ENCODE results near the gene TTC21B.

Gene TTC21B

DNA sequence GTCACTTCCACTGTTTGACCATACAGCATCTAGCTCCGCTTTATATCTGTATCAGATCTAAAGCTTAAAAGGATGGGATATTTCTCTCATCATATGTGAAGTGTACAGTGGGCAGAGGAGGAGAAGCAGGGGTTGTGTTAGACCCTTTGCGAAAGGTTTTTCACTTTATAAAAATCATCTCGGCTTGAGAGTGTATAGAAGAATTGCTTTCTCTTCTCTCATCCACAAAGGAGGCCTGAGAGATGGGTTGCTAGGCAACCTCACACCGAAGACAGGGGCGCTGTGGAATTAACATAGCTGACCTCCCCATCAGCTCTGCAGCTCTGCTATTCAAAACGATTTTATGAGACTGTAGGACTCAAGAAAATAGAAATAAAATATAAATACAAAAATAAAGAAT lies 89.3 kb downstream of the TTC21B start:
- peaks cover 7% of the 10 kb centered on the region; the same call in 1 of the 2 replicates for H3K4me1 ChIP-seq (ENCODE audit: control insufficient read depth, insufficient read depth, low read length)
- ChIA-PET CTCF (interaction anchor here (0.7 kb wide), 2 partner anchors 46 to 246 kb away, joined by 3 to 7 read pairs; no protein-coding TSS in a partner anchor), POLR2A (interaction anchor here (0.6 kb wide), 1 partner anchor 89 kb away, joined by 4 read pairs; no protein-coding TSS in a partner anchor)
- TF ChIP-seq SCRT1 (tag by site-specific recombination; IDR thresholded peaks at IDR 0.05; ENCODE audit: borderline replicate concordance) (no peak), SALL2 (tag by site-specific recombination; IDR thresholded peaks at IDR 0.05; ENCODE audit: borderline replicate concordance) (no peak)
- no peak overlapping the region for H3K4me3 ChIP-seq (ENCODE audit: low read depth, low read length)
- H3K9me3 ChIP-seq (ENCODE audit: control insufficient read depth, insufficient read depth, low read depth, low read length) = no peaks in the 10 kb centered on the region
- H3K36me3 ChIP-seq (ENCODE audit: control insufficient read depth in 2 of 2, insufficient read depth in 1 of 2, low read length in 2 of 2) = peaks cover 0 to 22% of the 10 kb centered on the region in 2 experiments; a peak in 1 of 3 replicates
- H3K27ac ChIP-seq (ENCODE audit: extremely low read depth, low read depth, low read length) = no peak overlapping the region

DNA sequence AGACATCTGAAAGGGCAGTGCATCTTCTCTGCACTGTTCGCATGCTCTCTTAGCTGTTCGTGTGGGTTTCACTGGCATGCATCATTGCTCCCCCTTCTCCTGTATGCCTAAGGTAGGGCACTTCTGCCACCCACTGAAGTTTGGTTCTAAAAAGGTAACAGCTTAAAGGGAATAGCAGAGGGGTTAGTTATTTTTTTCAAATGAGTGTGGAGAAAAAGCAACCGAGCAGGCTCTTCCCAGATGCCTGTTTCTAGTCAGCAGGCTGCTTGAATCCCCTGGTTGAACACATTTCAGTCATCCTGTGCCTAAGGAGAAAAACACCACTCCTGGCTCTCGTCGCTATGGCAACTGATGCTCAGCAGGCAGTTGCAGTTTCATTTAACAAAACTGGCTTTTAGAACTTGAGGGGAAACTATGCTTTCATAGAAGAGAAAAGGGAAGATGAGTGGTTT lies 89.7 kb downstream of the TTC21B start:
- ChIA-PET CTCF (interaction anchor here (0.7 kb wide), 1 partner anchor 246 kb away, joined by 3 read pairs; no protein-coding TSS in a partner anchor), POLR2A (no interaction called here)
- Histone ChIP-seq H3K9me3 (ENCODE audit: control insufficient read depth, insufficient read depth, low read depth, low read length) (no peaks in the 10 kb centered on the region), H3K4me3 (ENCODE audit: low read depth, low read length) (no peak overlapping the region), H3K36me3 (ENCODE audit: control insufficient read depth in 2 of 2, insufficient read depth in 1 of 2, low read length in 2 of 2) (peaks cover 0 to 22% of the 10 kb centered on the region in 2 experiments; a peak in 1 of 3 replicates), H3K27ac (ENCODE audit: extremely low read depth, low read depth, low read length) (no peak overlapping the region), H3K4me1 (ENCODE audit: control insufficient read depth, insufficient read depth, low read length) (peaks cover 7% of the 10 kb centered on the region; the same call in 1 of the 2 replicates)
- no peak for TF ChIP-seq ZNF654 (tag by site-specific recombination; IDR thresholded peaks at IDR 0.05; ENCODE audit: low read depth)
- no peak for TF ChIP-seq SP2 (tag by site-specific recombination; IDR thresholded peaks at IDR 0.05)
- TF ChIP-seq, protein P1, sequence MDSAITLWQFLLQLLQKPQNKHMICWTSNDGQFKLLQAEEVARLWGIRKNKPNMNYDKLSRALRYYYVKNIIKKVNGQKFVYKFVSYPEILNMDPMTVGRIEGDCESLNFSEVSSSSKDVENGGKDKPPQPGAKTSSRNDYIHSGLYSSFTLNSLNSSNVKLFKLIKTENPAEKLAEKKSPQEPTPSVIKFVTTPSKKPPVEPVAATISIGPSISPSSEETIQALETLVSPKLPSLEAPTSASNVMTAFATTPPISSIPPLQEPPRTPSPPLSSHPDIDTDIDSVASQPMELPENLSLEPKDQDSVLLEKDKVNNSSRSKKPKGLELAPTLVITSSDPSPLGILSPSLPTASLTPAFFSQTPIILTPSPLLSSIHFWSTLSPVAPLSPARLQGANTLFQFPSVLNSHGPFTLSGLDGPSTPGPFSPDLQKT (IDR thresholded peaks at IDR 0.05; ENCODE audit: borderline replicate concordance, low read depth, low read length) = no peak
- TF ChIP-seq ZNF561 (tag by site-specific recombination; IDR thresholded peaks at IDR 0.05; ENCODE audit: borderline replicate concordance) = no peak
- no peak for TF ChIP-seq TCF7L2 (IDR thresholded peaks at IDR 0.05; ENCODE audit: borderline replicate concordance, low read depth, low read length)
- TF ChIP-seq, protein P2, sequence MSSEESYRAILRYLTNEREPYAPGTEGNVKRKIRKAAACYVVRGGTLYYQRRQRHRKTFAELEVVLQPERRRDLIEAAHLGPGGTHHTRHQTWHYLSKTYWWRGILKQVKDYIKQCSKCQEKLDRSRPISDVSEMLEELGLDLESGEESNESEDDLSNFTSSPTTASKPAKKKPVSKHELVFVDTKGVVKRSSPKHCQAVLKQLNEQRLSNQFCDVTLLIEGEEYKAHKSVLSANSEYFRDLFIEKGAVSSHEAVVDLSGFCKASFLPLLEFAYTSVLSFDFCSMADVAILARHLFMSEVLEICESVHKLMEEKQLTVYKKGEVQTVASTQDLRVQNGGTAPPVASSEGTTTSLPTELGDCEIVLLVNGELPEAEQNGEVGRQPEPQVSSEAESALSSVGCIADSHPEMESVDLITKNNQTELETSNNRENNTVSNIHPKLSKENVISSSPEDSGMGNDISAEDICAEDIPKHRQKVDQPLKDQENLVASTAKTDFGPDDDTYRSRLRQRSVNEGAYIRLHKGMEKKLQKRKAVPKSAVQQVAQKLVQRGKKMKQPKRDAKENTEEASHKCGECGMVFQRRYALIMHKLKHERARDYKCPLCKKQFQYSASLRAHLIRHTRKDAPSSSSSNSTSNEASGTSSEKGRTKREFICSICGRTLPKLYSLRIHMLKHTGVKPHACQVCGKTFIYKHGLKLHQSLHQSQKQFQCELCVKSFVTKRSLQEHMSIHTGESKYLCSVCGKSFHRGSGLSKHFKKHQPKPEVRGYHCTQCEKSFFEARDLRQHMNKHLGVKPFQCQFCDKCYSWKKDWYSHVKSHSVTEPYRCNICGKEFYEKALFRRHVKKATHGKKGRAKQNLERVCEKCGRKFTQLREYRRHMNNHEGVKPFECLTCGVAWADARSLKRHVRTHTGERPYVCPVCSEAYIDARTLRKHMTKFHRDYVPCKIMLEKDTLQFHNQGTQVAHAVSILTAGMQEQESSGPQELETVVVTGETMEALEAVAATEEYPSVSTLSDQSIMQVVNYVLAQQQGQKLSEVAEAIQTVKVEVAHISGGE (tag by site-specific recombination; conservative IDR thresholded peaks at IDR 0.05; ENCODE audit: low read depth) = no peak
- no peak for TF ChIP-seq ZNF132 (tag by site-specific recombination; IDR thresholded peaks at IDR 0.05; ENCODE audit: borderline replicate concordance)
- no peak for TF ChIP-seq OSR2 (tag by site-specific recombination; IDR thresholded peaks at IDR 0.05)
- TF ChIP-seq ZNF19 (tag by site-specific recombination; IDR thresholded peaks at IDR 0.05; ENCODE audit: low read depth) = no peak
- TF ChIP-seq ZNF623 (tag by site-specific recombination; IDR thresholded peaks at IDR 0.05) = no peak
- no peak for TF ChIP-seq ZNF548 (tag by site-specific recombination; IDR thresholded peaks at IDR 0.05)
- no peak for TF ChIP-seq ZNF239 (tag by site-specific recombination; IDR thresholded peaks at IDR 0.05)
- TF ChIP-seq ZBTB49 (tag by site-specific recombination; IDR thresholded peaks at IDR 0.05; ENCODE audit: low read depth) = no peak
- no peak for TF ChIP-seq ZNF645 (tag by site-specific recombination; IDR thresholded peaks at IDR 0.05)
- no peak for TF ChIP-seq GLIS2 (tag by site-specific recombination; IDR thresholded peaks at IDR 0.05)
- TF ChIP-seq ZNF211 (tag by site-specific recombination; IDR thresholded peaks at IDR 0.05; ENCODE audit: low read depth) = no peak
- TF ChIP-seq ZNF266 (tag by site-specific recombination; IDR thresholded peaks at IDR 0.05; ENCODE audit: low read depth) = no peak
- TF ChIP-seq, protein P3, sequence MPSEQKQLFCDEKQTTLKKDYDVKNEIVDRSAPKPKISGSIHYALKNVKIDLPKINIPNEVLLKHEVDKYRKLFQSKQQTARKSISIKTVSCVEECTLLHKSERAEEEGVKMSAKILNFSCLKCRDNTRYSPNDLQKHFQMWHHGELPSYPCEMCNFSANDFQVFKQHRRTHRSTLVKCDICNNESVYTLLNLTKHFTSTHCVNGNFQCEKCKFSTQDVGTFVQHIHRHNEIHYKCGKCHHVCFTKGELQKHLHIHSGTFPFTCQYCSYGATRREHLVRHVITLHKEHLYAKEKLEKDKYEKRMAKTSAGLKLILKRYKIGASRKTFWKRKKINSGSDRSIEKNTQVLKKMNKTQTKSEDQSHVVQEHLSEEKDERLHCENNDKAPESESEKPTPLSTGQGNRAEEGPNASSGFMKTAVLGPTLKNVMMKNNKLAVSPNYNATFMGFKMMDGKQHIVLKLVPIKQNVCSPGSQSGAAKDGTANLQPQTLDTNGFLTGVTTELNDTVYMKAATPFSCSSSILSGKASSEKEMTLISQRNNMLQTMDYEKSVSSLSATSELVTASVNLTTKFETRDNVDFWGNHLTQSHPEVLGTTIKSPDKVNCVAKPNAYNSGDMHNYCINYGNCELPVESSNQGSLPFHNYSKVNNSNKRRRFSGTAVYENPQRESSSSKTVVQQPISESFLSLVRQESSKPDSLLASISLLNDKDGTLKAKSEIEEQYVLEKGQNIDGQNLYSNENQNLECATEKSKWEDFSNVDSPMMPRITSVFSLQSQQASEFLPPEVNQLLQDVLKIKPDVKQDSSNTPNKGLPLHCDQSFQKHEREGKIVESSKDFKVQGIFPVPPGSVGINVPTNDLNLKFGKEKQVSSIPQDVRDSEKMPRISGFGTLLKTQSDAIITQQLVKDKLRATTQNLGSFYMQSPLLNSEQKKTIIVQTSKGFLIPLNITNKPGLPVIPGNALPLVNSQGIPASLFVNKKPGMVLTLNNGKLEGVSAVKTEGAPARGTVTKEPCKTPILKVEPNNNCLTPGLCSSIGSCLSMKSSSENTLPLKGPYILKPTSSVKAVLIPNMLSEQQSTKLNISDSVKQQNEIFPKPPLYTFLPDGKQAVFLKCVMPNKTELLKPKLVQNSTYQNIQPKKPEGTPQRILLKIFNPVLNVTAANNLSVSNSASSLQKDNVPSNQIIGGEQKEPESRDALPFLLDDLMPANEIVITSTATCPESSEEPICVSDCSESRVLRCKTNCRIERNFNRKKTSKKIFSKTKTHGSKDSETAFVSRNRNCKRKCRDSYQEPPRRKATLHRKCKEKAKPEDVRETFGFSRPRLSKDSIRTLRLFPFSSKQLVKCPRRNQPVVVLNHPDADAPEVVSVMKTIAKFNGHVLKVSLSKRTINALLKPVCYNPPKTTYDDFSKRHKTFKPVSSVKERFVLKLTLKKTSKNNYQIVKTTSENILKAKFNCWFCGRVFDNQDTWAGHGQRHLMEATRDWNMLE (tag by site-specific recombination; conservative IDR thresholded peaks at IDR 0.05; ENCODE audit: low read depth) = no peak
